GM23338 (cell line): ENCODE results near the gene CCBE1. TPM values are rescaled to one million over a fixed set of nuclear protein-coding genes. Genes with fewer than 3 reads are reported as not detected.

Source experiments
- ATAC-seq: fragments of 200-7000 bp; cut with Tn5 transposase; 3 replicates; pipeline ENCODE4 v1.9.1; 2020
- DNase-seq: peaks from one replicate; pipeline ENCODE4 v3.0.0-alpha.2; 2015; ENCODE audit warnings: low spot score
- H2AFZ ChIP-seq: fragments of 200-600 bp; sonication (generic); 2 replicates; pipeline ENCODE4 v1.8.0; 2016; ENCODE audit warnings: antibody characterized with exemption, mild to moderate bottlenecking, moderate library complexity
- H3F3A ChIP-seq: fragments of 200-600 bp; sonication (generic); replicated peaks from 2 replicates; pipeline ENCODE4 v1.8.0; 2017; ENCODE audit warnings: antibody characterized with exemption, mixed run types, low read depth
- H3K27ac ChIP-seq: fragments of 200-600 bp; sonication (generic); 2 replicates; pipeline ENCODE4 v1.6.1; 2016; ENCODE audit warnings: low read depth
- H3K27me3 ChIP-seq: fragments of 200-600 bp; sonication (generic); 2 replicates; pipeline ENCODE4 v1.8.0; 2016; ENCODE audit warnings: mild to moderate bottlenecking, mixed run types, moderate library complexity; ENCODE audit not compliant: insufficient read depth
- H3K36me3 ChIP-seq: fragments of 200-600 bp; sonication (generic); 2 replicates; pipeline ENCODE4 v1.8.0; 2016; ENCODE audit warnings: mild to moderate bottlenecking; ENCODE audit not compliant: insufficient read depth
- H3K4me1 ChIP-seq: fragments of 200-600 bp; sonication (generic); 2 replicates; pipeline ENCODE4 v1.8.0; 2016; ENCODE audit warnings: mild to moderate bottlenecking, moderate library complexity; ENCODE audit not compliant: insufficient read depth
- H3K4me2 ChIP-seq: fragments of 200-600 bp; sonication (generic); 2 replicates; pipeline ENCODE4 v1.7.1; 2017; ENCODE audit warnings: mixed run types
- H3K4me3 ChIP-seq: fragments of 200-600 bp; sonication (generic); 2 replicates; pipeline ENCODE4 v1.6.1; 2016; ENCODE audit warnings: mixed run types
- H3K79me2 ChIP-seq: fragments of 200-600 bp; sonication (generic); replicated peaks from 2 replicates; pipeline ENCODE4 v1.8.0; 2017; ENCODE audit warnings: mild to moderate bottlenecking; ENCODE audit not compliant: insufficient read depth
- H3K9me2 ChIP-seq: fragments of 200-600 bp; sonication (generic); 2 replicates; pipeline ENCODE4 v1.8.0; 2017; ENCODE audit not compliant: insufficient read depth
- H4K20me1 ChIP-seq: fragments of 200-600 bp; sonication (generic); replicated peaks from 2 replicates; pipeline ENCODE4 v1.8.0; 2017; ENCODE audit warnings: mild to moderate bottlenecking; ENCODE audit not compliant: insufficient read depth
- H3K27ac Mint-ChIP-seq: 2 replicates; pipeline ENCODE4 v1.8.0; 2020; ENCODE audit warnings: inconsistent platforms, mild to moderate bottlenecking, moderate library complexity, mixed read lengths
- H3K27me3 Mint-ChIP-seq: 3 replicates; pipeline ENCODE4 v1.8.0; 2022; ENCODE audit warnings: low read depth, mild to moderate bottlenecking, moderate library complexity, mixed read lengths, inconsistent platforms; ENCODE audit not compliant: insufficient read depth, poor library complexity
- H3K36me3 Mint-ChIP-seq: 3 replicates; pipeline ENCODE4 v1.8.0; 2021; ENCODE audit warnings: low read depth, mild to moderate bottlenecking, inconsistent platforms, moderate library complexity, mixed read lengths
- H3K4me1 Mint-ChIP-seq: 3 replicates; pipeline ENCODE4 v1.8.0; 2020; ENCODE audit warnings: mild to moderate bottlenecking, inconsistent platforms, mixed read lengths
- H3K4me3 Mint-ChIP-seq: 3 replicates; pipeline ENCODE4 v1.8.0; 2021; ENCODE audit warnings: moderate library complexity, mild to moderate bottlenecking, inconsistent platforms, mixed read lengths
- H3K9me3 Mint-ChIP-seq: 3 replicates; pipeline ENCODE4 v1.8.0; 2020; ENCODE audit warnings: moderate library complexity, mild to moderate bottlenecking, inconsistent platforms, mixed read lengths
- CREB1 ChIP-seq: fragments of 250-450 bp; sonication (Bioruptor Pico); IDR thresholded peaks from 2 replicates; pipeline ENCODE4 v1.5.0; 2020; ENCODE audit warnings: low read depth, mild to moderate bottlenecking, moderate library complexity
- ETS1 ChIP-seq: IDR thresholded peaks from 2 replicates; pipeline ENCODE4 v1.6.1; 2016; ENCODE audit warnings: antibody characterized with exemption
- EZH2 ChIP-seq: fragments of 200-600 bp; sonication (generic); IDR thresholded peaks from one replicate; pipeline ENCODE4 v1.8.0; 2017; ENCODE audit warnings: antibody characterized with exemption, mild to moderate bottlenecking, low read depth; ENCODE audit not compliant: unreplicated experiment
- JUNB ChIP-seq: IDR thresholded peaks from one replicate; pipeline ENCODE4 v1.6.1; 2016; ENCODE audit warnings: antibody characterized with exemption; ENCODE audit not compliant: unreplicated experiment
- NANOG ChIP-seq: IDR thresholded peaks from 2 replicates; pipeline ENCODE4 v1.6.1; 2016; ENCODE audit warnings: antibody characterized with exemption, borderline replicate concordance
- REST ChIP-seq: IDR thresholded peaks from one replicate; pipeline ENCODE4 v1.6.1; 2018; ENCODE audit warnings: antibody characterized with exemption; ENCODE audit not compliant: unreplicated experiment
- STAT1 ChIP-seq: IDR thresholded peaks from one replicate; pipeline ENCODE4 v1.6.1; 2016; ENCODE audit warnings: antibody characterized with exemption; ENCODE audit not compliant: unreplicated experiment
- ZNF331 ChIP-seq: fragments of 250-450 bp; sonication (Bioruptor Pico); IDR thresholded peaks from 2 replicates; pipeline ENCODE4 v1.5.0; 2020; ENCODE audit warnings: low read depth, mild to moderate bottlenecking, moderate library complexity
- polyA plus RNA-seq: library from polyadenylated mRNA; unstranded; fragments of >200 nt; fragmentation: Nextera tagmentation; extraction: Ambion mirVana; gene quantifications from 2 replicates; pipeline ENCODE4 v1.2.1, GENCODE V29; 2016
- total RNA-seq: library from RNA; depleted of rRNA; stranded (reverse); fragments of >200 nt; shearing (Covaris generic); gene quantifications from 2 replicates; pipeline ENCODE4 v1.2.3, GENCODE V29; 2014
- TF ChIP-seq, protein P1 (sequence below): fragments of 250-450 bp; sonication (Bioruptor Pico); IDR thresholded peaks from 2 replicates; pipeline ENCODE4 v1.5.0; 2020; ENCODE audit warnings: mild to moderate bottlenecking, moderate library complexity

CCBE1 gene
- total and polyA plus RNA-seq, 2 experiments from 2014 or later = 2.1 to 2.6 TPM

- TF ChIP-seq, protein P1, sequence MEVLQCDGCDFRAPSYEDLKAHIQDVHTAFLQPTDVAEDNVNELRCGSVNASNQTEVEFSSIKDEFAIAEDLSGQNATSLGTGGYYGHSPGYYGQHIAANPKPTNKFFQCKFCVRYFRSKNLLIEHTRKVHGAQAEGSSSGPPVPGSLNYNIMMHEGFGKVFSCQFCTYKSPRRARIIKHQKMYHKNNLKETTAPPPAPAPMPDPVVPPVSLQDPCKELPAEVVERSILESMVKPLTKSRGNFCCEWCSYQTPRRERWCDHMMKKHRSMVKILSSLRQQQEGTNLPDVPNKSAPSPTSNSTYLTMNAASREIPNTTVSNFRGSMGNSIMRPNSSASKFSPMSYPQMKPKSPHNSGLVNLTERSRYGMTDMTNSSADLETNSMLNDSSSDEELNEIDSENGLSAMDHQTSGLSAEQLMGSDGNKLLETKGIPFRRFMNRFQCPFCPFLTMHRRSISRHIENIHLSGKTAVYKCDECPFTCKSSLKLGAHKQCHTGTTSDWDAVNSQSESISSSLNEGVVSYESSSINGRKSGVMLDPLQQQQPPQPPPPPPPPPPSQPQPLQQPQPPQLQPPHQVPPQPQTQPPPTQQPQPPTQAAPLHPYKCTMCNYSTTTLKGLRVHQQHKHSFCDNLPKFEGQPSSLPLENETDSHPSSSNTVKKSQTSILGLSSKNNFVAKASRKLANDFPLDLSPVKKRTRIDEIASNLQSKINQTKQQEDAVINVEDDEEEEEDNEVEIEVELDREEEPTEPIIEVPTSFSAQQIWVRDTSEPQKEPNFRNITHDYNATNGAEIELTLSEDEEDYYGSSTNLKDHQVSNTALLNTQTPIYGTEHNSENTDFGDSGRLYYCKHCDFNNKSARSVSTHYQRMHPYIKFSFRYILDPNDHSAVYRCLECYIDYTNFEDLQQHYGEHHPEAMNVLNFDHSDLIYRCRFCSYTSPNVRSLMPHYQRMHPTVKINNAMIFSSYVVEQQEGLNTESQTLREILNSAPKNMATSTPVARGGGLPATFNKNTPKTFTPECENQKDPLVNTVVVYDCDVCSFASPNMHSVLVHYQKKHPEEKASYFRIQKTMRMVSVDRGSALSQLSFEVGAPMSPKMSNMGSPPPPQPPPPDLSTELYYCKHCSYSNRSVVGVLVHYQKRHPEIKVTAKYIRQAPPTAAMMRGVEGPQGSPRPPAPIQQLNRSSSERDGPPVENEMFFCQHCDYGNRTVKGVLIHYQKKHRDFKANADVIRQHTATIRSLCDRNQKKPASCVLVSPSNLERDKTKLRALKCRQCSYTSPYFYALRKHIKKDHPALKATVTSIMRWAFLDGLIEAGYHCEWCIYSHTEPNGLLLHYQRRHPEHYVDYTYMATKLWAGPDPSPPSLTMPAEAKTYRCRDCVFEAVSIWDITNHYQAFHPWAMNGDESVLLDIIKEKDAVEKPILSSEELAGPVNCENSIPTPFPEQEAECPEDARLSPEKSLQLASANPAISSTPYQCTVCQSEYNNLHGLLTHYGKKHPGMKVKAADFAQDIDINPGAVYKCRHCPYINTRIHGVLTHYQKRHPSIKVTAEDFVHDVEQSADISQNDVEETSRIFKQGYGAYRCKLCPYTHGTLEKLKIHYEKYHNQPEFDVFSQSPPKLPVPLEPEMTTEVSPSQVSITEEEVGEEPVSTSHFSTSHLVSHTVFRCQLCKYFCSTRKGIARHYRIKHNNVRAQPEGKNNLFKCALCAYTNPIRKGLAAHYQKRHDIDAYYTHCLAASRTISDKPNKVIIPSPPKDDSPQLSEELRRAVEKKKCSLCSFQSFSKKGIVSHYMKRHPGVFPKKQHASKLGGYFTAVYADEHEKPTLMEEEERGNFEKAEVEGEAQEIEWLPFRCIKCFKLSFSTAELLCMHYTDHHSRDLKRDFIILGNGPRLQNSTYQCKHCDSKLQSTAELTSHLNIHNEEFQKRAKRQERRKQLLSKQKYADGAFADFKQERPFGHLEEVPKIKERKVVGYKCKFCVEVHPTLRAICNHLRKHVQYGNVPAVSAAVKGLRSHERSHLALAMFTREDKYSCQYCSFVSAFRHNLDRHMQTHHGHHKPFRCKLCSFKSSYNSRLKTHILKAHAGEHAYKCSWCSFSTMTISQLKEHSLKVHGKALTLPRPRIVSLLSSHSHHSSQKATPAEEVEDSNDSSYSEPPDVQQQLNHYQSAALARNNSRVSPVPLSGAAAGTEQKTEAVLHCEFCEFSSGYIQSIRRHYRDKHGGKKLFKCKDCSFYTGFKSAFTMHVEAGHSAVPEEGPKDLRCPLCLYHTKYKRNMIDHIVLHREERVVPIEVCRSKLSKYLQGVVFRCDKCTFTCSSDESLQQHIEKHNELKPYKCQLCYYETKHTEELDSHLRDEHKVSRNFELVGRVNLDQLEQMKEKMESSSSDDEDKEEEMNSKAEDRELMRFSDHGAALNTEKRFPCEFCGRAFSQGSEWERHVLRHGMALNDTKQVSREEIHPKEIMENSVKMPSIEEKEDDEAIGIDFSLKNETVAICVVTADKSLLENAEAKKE (CRISPR knock-in tag) = no peak
- TF ChIP-seq EZH2 (no peak), ZNF331 (CRISPR knock-in tag) (no peak), NANOG (no peak), CREB1 (CRISPR knock-in tag) (no peak), STAT1 (no peak)
These were observed 91.5 kb downstream of the CCBE1 start (continued) for GRCh38 chr18:59605633-59606192.

DNA sequence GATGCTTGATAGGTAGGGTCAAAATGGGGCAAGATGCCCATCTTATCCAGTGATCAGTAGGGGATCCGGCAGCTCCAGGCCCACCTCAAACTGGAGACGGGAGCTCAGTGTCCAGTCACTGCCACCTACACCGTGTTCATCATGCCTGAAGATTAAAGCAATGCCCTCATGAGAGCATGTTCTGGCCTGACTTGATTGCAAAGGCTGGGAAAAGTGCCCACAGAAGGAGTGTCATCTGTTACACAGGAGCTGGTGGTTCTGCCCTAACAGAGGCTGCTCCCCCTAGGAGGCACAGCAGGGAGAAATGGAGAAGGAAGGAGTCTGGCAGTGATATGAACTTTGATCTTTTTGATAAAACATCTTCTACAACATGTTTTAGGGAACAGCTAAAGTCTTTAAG lies 92.3 kb downstream of the CCBE1 start:
- peaks cover 5% of the 10 kb centered on the region for H3K27me3 Mint-ChIP-seq
- Histone ChIP-seq H3K4me2 (no peak overlapping the region), H2AFZ (no peak overlapping the region), H4K20me1 (no peaks in the 10 kb centered on the region), H3K4me3 (no peak overlapping the region), H3K4me1 (no peaks in the 10 kb centered on the region), H3K36me3 (no peaks in the 10 kb centered on the region), H3K9me2 (peaks cover 8% of the 10 kb centered on the region; the same call in 1 of the 2 replicates), H3K79me2 (no peaks in the 10 kb centered on the region), H3F3A (no peaks in the 10 kb centered on the region), H3K27ac (no peak overlapping the region), H3K27me3 (no peaks in the 10 kb centered on the region)
- ATAC-seq = no peak
- no peaks in the 10 kb centered on the region for H3K4me1 Mint-ChIP-seq
- no peak overlapping the region for H3K27ac Mint-ChIP-seq
- no peak for DNase-seq
- H3K36me3 Mint-ChIP-seq = no peaks in the 10 kb centered on the region
- no peak for TF ChIP-seq ZNF331 (CRISPR knock-in tag)
- TF ChIP-seq CREB1 (CRISPR knock-in tag) = no peak
- no peak for TF ChIP-seq STAT1
- TF ChIP-seq ETS1 = no peak
- TF ChIP-seq REST = no peak
- TF ChIP-seq JUNB = no peak
- no peak overlapping the region for H3K4me3 Mint-ChIP-seq
- no peaks in the 10 kb centered on the region for H3K9me3 Mint-ChIP-seq
